GM23248 (cell line): Measurements from ENCODE around the gene LRRK2.

Source experiments
- EZH2 ChIP-seq: fragments of 200-600 bp; sonication (generic); IDR thresholded peaks from 2 replicates; pipeline ENCODE4 v1.6.1; 2018; ENCODE audit warnings: antibody characterized with exemption, mild to moderate bottlenecking; ENCODE audit not compliant: insufficient read depth, poor library complexity, severe bottlenecking
- EZH2phosphoT487 ChIP-seq: fragments of 200-600 bp; sonication (generic); IDR thresholded peaks from 2 replicates; pipeline ENCODE4 v1.6.1; 2018; ENCODE audit warnings: antibody characterized with exemption, moderate library complexity, mild to moderate bottlenecking, low read depth; ENCODE audit not compliant: insufficient read depth

GRCh38 chr12:40178701-40179100 is 46.1 kb upstream of the LRRK2 start:
- TF ChIP-seq EZH2 (no peak), EZH2phosphoT487 (no peak)
